H1 (cell line): Measurements from ENCODE around the gene ARID4B. TPM values are rescaled to one million over a fixed set of nuclear protein-coding genes. Genes with fewer than 3 reads are reported as not detected.

Experiments used
- CTCF ChIA-PET: fragments of 300-600 bp; sonication (Branson Sonifier 250); formaldehyde crosslinking; loops from one replicate; lab custom pipeline; 2021; ENCODE audit not compliant: partially characterized antibody; lab: Charles Lee
- POLR2A ChIA-PET: fragments of 300-600 bp; sonication (Branson Sonifier 250); formaldehyde crosslinking; loops from one replicate; lab custom pipeline; 2021; ENCODE audit warnings: inconsistent platforms; ENCODE audit not compliant: partially characterized antibody; lab: Charles Lee
- DNase-seq, 2 experiments: peaks; one replicate each; pipeline versions ENCODE4 v3.0.0 to v3.0.0-alpha.2; 2010 to 2022; ENCODE audit warnings: low spot score in 2 of 2, low read depth in 1 of 2, mixed read lengths in 1 of 2
- FAIRE-seq: peaks from 2 replicates; lab custom pipeline; 2011; peaks lifted over from hg19 to GRCh38; lab: Jason Lieb, UNC
- H2AFZ ChIP-seq: 2 replicates; pipeline ENCODE4 v1.8.1; 2012; ENCODE audit warnings: low read length, inconsistent platforms
- H2AK5ac ChIP-seq: 2 replicates; pipeline ENCODE4 v1.6.1; 2013; ENCODE audit warnings: low read depth, low read length
- H2BK120ac ChIP-seq: replicated peaks from 2 replicates; pipeline ENCODE3; 2013; ENCODE audit warnings: low read depth, low read length, inconsistent platforms
- H2BK12ac ChIP-seq: 2 replicates; pipeline ENCODE4 v1.6.1; 2013; ENCODE audit warnings: low read depth, low read length
- H2BK15ac ChIP-seq: 2 replicates; pipeline ENCODE4 v1.6.1; 2013; ENCODE audit warnings: low read length
- H2BK20ac ChIP-seq: 2 replicates; pipeline ENCODE4 v1.6.1; 2013; ENCODE audit warnings: low read length
- H2BK5ac ChIP-seq: 2 replicates; pipeline ENCODE4 v1.6.1; 2013; ENCODE audit warnings: low read depth, low read length
- H3K14ac ChIP-seq: 2 replicates; pipeline ENCODE4 v1.6.1; 2013; ENCODE audit warnings: inconsistent platforms; ENCODE audit not compliant: insufficient read length
- H3K18ac ChIP-seq: 2 replicates; pipeline ENCODE4 v1.6.1; 2013; ENCODE audit warnings: low read length; ENCODE audit errors: extremely low read depth
- H3K23ac ChIP-seq: 2 replicates; pipeline ENCODE4 v1.6.1; 2013; ENCODE audit warnings: inconsistent platforms; ENCODE audit not compliant: insufficient read length
- H3K23me2 ChIP-seq: 2 replicates; pipeline ENCODE4 v1.6.1; 2013; ENCODE audit warnings: low read depth, low read length
- H3K27ac ChIP-seq: 2 replicates; pipeline ENCODE4 v1.6.1; 2011; ENCODE audit warnings: low read depth, low read length, inconsistent platforms
- H3K27me3 ChIP-seq, 4 experiments: replicated peaks in 1 of 4; 1 replicate in 1 of 4; 2 replicates in 3 of 4; pipeline versions ENCODE4 v1.6.1 to v1.8.1; 2011 to 2013; ENCODE audit warnings: low read length in 3 of 4, mild to moderate bottlenecking in 3 of 4, inconsistent platforms in 2 of 4, mixed read lengths in 2 of 4, moderate library complexity in 1 of 4; ENCODE audit not compliant: control insufficient read depth in 3 of 4, insufficient read depth in 3 of 4; ENCODE audit errors: extremely low read depth in 1 of 4
- H3K36me3 ChIP-seq, 4 experiments: 2 replicates each; pipeline versions ENCODE4 v1.6.1 to v1.8.1; 2011 to 2013; ENCODE audit warnings: mild to moderate bottlenecking in 4 of 4, low read length in 3 of 4, moderate library complexity in 2 of 4, control low read depth in 1 of 4, inconsistent platforms in 1 of 4; ENCODE audit not compliant: insufficient read depth in 4 of 4, control insufficient read depth in 2 of 4
- H3K4ac ChIP-seq: replicated peaks from 2 replicates; pipeline ENCODE3; 2013; ENCODE audit warnings: low read length, low read depth, mixed read lengths, inconsistent platforms; ENCODE audit not compliant: insufficient read length
- H3K4me1 ChIP-seq, 4 experiments: replicated peaks in 1 of 4; 1 replicate in 1 of 4; 2 replicates in 3 of 4; pipeline versions ENCODE4 v1.6.1 to v1.8.1; 2011 to 2013; ENCODE audit warnings: low read length in 3 of 4, inconsistent platforms in 2 of 4, mixed read lengths in 1 of 4; ENCODE audit not compliant: insufficient read depth in 4 of 4, control insufficient read depth in 3 of 4
- H3K4me2 ChIP-seq, 2 experiments: 2 replicates each; pipeline versions ENCODE4 v1.6.1 to v1.8.1; 2011 to 2013; ENCODE audit warnings: low read depth in 2 of 2, low read length in 2 of 2, control low read depth in 1 of 2, inconsistent platforms in 1 of 2, mild to moderate bottlenecking in 1 of 2; ENCODE audit not compliant: insufficient read depth in 1 of 2
- H3K4me3 ChIP-seq, 4 experiments: fragments of 200-600, 300-600 bp in 1 of 4; sonication (generic), shearing (Covaris generic), sonication (Bioruptor Twin) in 1 of 4; 2 replicates each; pipeline versions ENCODE4 v1.5.1 to v1.8.1; 2011 to 2016; ENCODE audit warnings: low read length in 4 of 4, low read depth in 3 of 4, control low read depth in 2 of 4, inconsistent platforms in 2 of 4, mild to moderate bottlenecking in 2 of 4, mixed read lengths in 1 of 4, moderate library complexity in 1 of 4; ENCODE audit not compliant: insufficient read depth in 2 of 4; ENCODE audit errors: extremely low read depth in 1 of 4
- H3K56ac ChIP-seq: replicated peaks from 2 replicates; pipeline ENCODE3; 2013; ENCODE audit warnings: low read depth, mild to moderate bottlenecking, mixed read lengths, low read length, inconsistent platforms; ENCODE audit not compliant: insufficient read length
- H3K79me1 ChIP-seq: 2 replicates; pipeline ENCODE4 v1.6.1; 2013; ENCODE audit warnings: low read depth, low read length, control low read depth
- H3K79me2 ChIP-seq, 2 experiments: 2 replicates each; pipeline versions ENCODE4 v1.6.1 to v1.8.1; 2012 to 2013; ENCODE audit warnings: low read length in 2 of 2, mild to moderate bottlenecking in 2 of 2, inconsistent platforms in 1 of 2; ENCODE audit not compliant: insufficient read depth in 2 of 2, control insufficient read depth in 1 of 2
- H3K9ac ChIP-seq, 4 experiments: replicated peaks in 1 of 4; 1 replicate in 1 of 4; 2 replicates in 3 of 4; pipeline versions ENCODE4 v1.6.1 to v1.8.1; 2011 to 2013; ENCODE audit warnings: low read depth in 3 of 4, low read length in 3 of 4, control low read depth in 2 of 4, mild to moderate bottlenecking in 2 of 4, moderate library complexity in 2 of 4, inconsistent platforms in 1 of 4; ENCODE audit errors: extremely low read depth in 1 of 4
- H3K9me3 ChIP-seq, 2 experiments: 2 replicates each; pipeline versions ENCODE4 v1.6.1 to v1.8.1; 2012 to 2013; ENCODE audit warnings: mild to moderate bottlenecking in 2 of 2, moderate library complexity in 2 of 2, control low read depth in 1 of 2, inconsistent platforms in 1 of 2, low read depth in 1 of 2, low read length in 1 of 2, mixed read lengths in 1 of 2; ENCODE audit not compliant: insufficient read depth in 2 of 2
- H4K20me1 ChIP-seq, 2 experiments: replicated peaks in 1 of 2; 2 replicates each; pipeline versions ENCODE3 to v1.8.1; 2011 to 2013; ENCODE audit warnings: inconsistent platforms in 2 of 2, low read length in 2 of 2, mild to moderate bottlenecking in 1 of 2; ENCODE audit not compliant: insufficient read depth in 2 of 2, control insufficient read depth in 1 of 2
- H4K5ac ChIP-seq: 2 replicates; pipeline ENCODE4 v1.6.1; 2013; ENCODE audit warnings: low read length, low read depth, mixed read lengths, inconsistent platforms; ENCODE audit not compliant: insufficient read length
- H4K8ac ChIP-seq: 2 replicates; pipeline ENCODE4 v1.8.0; 2013; ENCODE audit warnings: mild to moderate bottlenecking, moderate library complexity, low read length, inconsistent platforms; ENCODE audit not compliant: insufficient read depth; ENCODE audit errors: extremely low read depth
- H4K91ac ChIP-seq: replicated peaks from 2 replicates; pipeline ENCODE3; 2013; ENCODE audit warnings: low read length, mixed read lengths, inconsistent platforms; ENCODE audit not compliant: insufficient read length
- ASH2L ChIP-seq: fragments of 200-600, 300-600 bp; sonication (generic); IDR thresholded peaks from one replicate; pipeline ENCODE4 v1.7.1; 2017; ENCODE audit warnings: low read length
- CBX5 ChIP-seq: fragments of 300-800, 300-1000 bp; sonication (generic); IDR thresholded peaks from 2 replicates; pipeline ENCODE4 v1.7.1; 2016; ENCODE audit warnings: antibody characterized with exemption, low read length, low read depth
- CEBPB ChIP-seq: IDR thresholded peaks from 2 replicates; pipeline ENCODE4 v1.6.1; 2012; ENCODE audit warnings: low read depth, low read length
- EZH2 ChIP-seq: fragments of 200-600 bp; sonication (generic); IDR thresholded peaks from 2 replicates; pipeline ENCODE4 v1.7.1; 2012; ENCODE audit warnings: low read depth, mild to moderate bottlenecking, moderate library complexity, low read length, inconsistent platforms; ENCODE audit not compliant: severe bottlenecking
- HDAC2 ChIP-seq, 2 experiments: fragments of 300-600 bp in 1 of 2; sonication (generic) in 1 of 2; IDR thresholded peaks; 2 replicates each; pipeline ENCODE4 v1.6.1; 2011 to 2012; ENCODE audit warnings: low read depth in 2 of 2, low read length in 2 of 2, mild to moderate bottlenecking in 2 of 2, moderate library complexity in 2 of 2, borderline replicate concordance in 1 of 2, inconsistent platforms in 1 of 2
- JUND ChIP-seq: IDR thresholded peaks from 2 replicates; pipeline ENCODE4 v1.6.1; 2011; ENCODE audit warnings: mild to moderate bottlenecking, improper control_type of control experiment, low read length
- KDM4A ChIP-seq: IDR thresholded peaks from one replicate; pipeline ENCODE4 v1.7.1; 2012; ENCODE audit warnings: low read depth, mild to moderate bottlenecking, moderate library complexity, low read length, inconsistent platforms; ENCODE audit not compliant: severe bottlenecking
- MAFK ChIP-seq: IDR thresholded peaks from 2 replicates; pipeline ENCODE4 v1.6.1; 2012; ENCODE audit warnings: low read depth, mild to moderate bottlenecking, improper control_type of control experiment, low read length
- POLR2AphosphoS5 ChIP-seq: IDR thresholded peaks from 2 replicates; pipeline ENCODE4 v1.6.1; 2011; ENCODE audit warnings: low read depth, low read length
- SP1 ChIP-seq: IDR thresholded peaks from 2 replicates; pipeline ENCODE4 v1.6.1; 2011; ENCODE audit warnings: low read depth, low read length
- SUZ12 ChIP-seq: fragments of 200-600 bp; sonication (generic); IDR thresholded peaks from 2 replicates; pipeline ENCODE4 v1.6.1; 2012; ENCODE audit warnings: mild to moderate bottlenecking, inconsistent platforms, low read length, moderate library complexity, mixed read lengths
- TCF12 ChIP-seq: IDR thresholded peaks from 2 replicates; pipeline ENCODE4 v1.6.1; 2011; ENCODE audit warnings: low read depth, mild to moderate bottlenecking, low read length
- WGBS, 2 experiments: shearing (Covaris generic) in 1 of 2; methylation state at CpG; one replicate each; pipeline versions ENCODE4 v1.1.6 to v1.1.7; 2013 to 2015; ENCODE audit warnings: low lambda C conversion rate in 2 of 2, mixed read lengths in 2 of 2, inconsistent platforms in 1 of 2, low coverage in 1 of 2, missing lambda C conversion rate in 1 of 2; ENCODE audit not compliant: insufficient replicate concordance in 2 of 2, insufficient coverage in 1 of 2, insufficient read length in 1 of 2; ENCODE audit errors: extremely low coverage in 1 of 2, missing lambda C conversion rate in 1 of 2; 5-methylcytosine and 5-hydroxymethylcytosine counted together
- polyA plus RNA-seq, 7 experiments: library from polyadenylated mRNA; depleted of rRNA in 3 of 7; stranded (reverse) in 5 of 7; unstranded in 2 of 7; fragments of >200 nt in 5 of 7; fragments of 200-250 nt in 2 of 7; gene quantifications; 1 replicate in 5 of 7; 2 replicates in 1 of 7; 4 replicates in 1 of 7; pipeline versions ENCODE4 v1.2.1 to v1.2.3, GENCODE V29; 2011 to 2013; ENCODE audit warnings: missing spikeins in 2 of 7, mixed read lengths in 2 of 7
- total RNA-seq: library from RNA; stranded (reverse); fragmentation: NEBNext Ultra II Directional; extraction: Animal tissue kit (Norgen Biotek cat#: 25700); gene quantifications from 2 replicates; pipeline ENCODE4 v1.2.1, GENCODE V29; 2021

ARID4B gene
- total and polyA plus RNA-seq, 2 of the 8 experiments (the other 6 are each of a cell fraction or from before 2014, with no cell fraction given) = 5.1 to 28.8 TPM

DNA sequence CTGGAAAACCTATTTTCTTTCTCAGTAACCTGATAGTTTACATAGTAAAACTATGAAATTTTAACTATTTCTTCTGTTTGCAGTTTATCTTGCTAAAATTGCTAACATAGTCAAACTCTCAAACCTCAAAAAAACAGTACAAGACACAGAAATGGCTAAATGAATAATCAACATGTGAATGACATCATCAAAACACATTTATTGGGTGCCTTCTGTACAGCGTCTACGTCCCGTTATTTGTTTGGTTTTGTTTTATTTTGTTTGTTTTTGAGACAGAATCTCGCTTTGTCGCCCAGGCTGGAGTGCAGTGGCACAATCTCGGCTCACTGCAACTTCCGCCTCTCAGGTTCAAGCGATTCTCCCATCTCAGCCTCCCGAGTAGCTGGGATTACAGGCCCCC lies 178.2 kb downstream of the ARID4B start:
- TF ChIP-seq MAFK (no peak), KDM4A (no peak), CEBPB (no peak), SP1 (no peak), SUZ12 (no peak), CBX5 (no peak), JUND (no peak), TCF12 (no peak), EZH2 (no peak), ASH2L (no peak), HDAC2 (IDR thresholded peaks at IDR 0.05; ENCODE audit: borderline replicate concordance in 1 of 2, low read depth in 2 of 2, low read length in 2 of 2) (no peak), POLR2AphosphoS5 (no peak)
- no peaks in the 10 kb centered on the region for H3K79me1 ChIP-seq
- no peaks in the 10 kb centered on the region for H3K9me3 ChIP-seq
- peaks cover 0 to 5% of the 10 kb centered on the region in 2 experiments for H4K20me1 ChIP-seq
- 99% methylated on average over 9 of the region's 9 CpGs; no CpG with 5 or more reads in 1 of the 2 experiments for WGBS, 2 experiments
- no peak overlapping the region for H2BK120ac ChIP-seq
- no peak overlapping the region for H2AFZ ChIP-seq
- no peak overlapping the region for H3K14ac ChIP-seq
- no peaks in the 10 kb centered on the region for H3K27me3 ChIP-seq
- no peaks in the 10 kb centered on the region for H3K4me1 ChIP-seq
- no peak overlapping the region for H3K23ac ChIP-seq
- H3K9ac ChIP-seq = no peak overlapping the region
- H3K56ac ChIP-seq = no peak overlapping the region
- DNase-seq (peak in 1 of 2 experiments; percentile 19), FAIRE-seq (no peak)
- H3K79me2 ChIP-seq = peaks cover 0 to 5% of the 10 kb centered on the region in 2 experiments; a peak in 1 of 4 replicates
- no peak overlapping the region for H4K5ac ChIP-seq
- H3K18ac ChIP-seq = no peak overlapping the region
- no peak overlapping the region for H2AK5ac ChIP-seq
- H2BK20ac ChIP-seq = no peak overlapping the region
- no peak overlapping the region for H3K27ac ChIP-seq
- no peak overlapping the region for H2BK5ac ChIP-seq
- no peak overlapping the region for H3K4me2 ChIP-seq
- no peaks in the 10 kb centered on the region for H3K23me2 ChIP-seq
- ChIA-PET CTCF (no interaction called here), POLR2A (interaction anchor here (1.1 to 4.6 kb wide), 3 partner anchors 7 to 42 kb away, joined by 3 to 18 read pairs (median 3); no protein-coding TSS in a partner anchor)
- no peak overlapping the region for H2BK15ac ChIP-seq
- H3K4ac ChIP-seq = no peak overlapping the region
- peaks cover 15 to 85% (median 56%) of the 10 kb centered on the region in 4 experiments for H3K36me3 ChIP-seq
- no peak overlapping the region for H4K91ac ChIP-seq
- no peak overlapping the region for H3K4me3 ChIP-seq
- no peak overlapping the region for H4K8ac ChIP-seq
- no peak overlapping the region for H2BK12ac ChIP-seq
